Vagina (tissue), 2 donors: ENCODE results near the gene GP1BB.

ENCODE experiments used
- POLR2A ChIP-seq, 2 donors: fragments of 450-650 bp; IDR thresholded peaks; one replicate each; pipeline ENCODE4 v1.6.1; 2017; ENCODE audit warnings: antibody characterized with exemption in 2 of 2, mild to moderate bottlenecking in 2 of 2, moderate library complexity in 2 of 2
- TF ChIP-seq, protein P1 (sequence below), 3 experiments: fragments of 450-650 bp in 2 of 3; fragments of 200-600 bp in 1 of 3; sonication (generic) in 1 of 3; IDR thresholded peaks; one replicate each; pipeline ENCODE4 v1.5.1; 2017 to 2019; ENCODE audit warnings: antibody characterized with exemption in 3 of 3, mild to moderate bottlenecking in 2 of 3, moderate library complexity in 2 of 3

DNA sequence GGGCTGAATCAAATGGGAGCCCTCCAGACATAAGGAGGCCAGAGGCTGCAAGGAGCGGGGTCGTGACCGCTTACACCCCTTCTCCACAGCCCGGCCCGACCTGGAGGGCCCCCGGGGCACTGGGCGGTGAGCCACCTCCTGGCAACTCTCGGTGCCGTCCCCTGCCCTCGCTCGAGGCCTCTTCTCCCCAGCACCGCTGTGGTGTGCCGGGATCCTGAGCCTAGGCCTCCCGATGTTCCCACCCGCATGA lies 432 bp upstream of the GP1BB start:
- TF ChIP-seq, protein P1, sequence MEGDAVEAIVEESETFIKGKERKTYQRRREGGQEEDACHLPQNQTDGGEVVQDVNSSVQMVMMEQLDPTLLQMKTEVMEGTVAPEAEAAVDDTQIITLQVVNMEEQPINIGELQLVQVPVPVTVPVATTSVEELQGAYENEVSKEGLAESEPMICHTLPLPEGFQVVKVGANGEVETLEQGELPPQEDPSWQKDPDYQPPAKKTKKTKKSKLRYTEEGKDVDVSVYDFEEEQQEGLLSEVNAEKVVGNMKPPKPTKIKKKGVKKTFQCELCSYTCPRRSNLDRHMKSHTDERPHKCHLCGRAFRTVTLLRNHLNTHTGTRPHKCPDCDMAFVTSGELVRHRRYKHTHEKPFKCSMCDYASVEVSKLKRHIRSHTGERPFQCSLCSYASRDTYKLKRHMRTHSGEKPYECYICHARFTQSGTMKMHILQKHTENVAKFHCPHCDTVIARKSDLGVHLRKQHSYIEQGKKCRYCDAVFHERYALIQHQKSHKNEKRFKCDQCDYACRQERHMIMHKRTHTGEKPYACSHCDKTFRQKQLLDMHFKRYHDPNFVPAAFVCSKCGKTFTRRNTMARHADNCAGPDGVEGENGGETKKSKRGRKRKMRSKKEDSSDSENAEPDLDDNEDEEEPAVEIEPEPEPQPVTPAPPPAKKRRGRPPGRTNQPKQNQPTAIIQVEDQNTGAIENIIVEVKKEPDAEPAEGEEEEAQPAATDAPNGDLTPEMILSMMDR (IDR thresholded peaks at IDR 0.05): no peak
- no peak for TF ChIP-seq POLR2A (IDR thresholded peaks at IDR 0.05)
